Left colon (tissue), 2 donors: Measurements from ENCODE around the gene MYMK. TPM values are rescaled to one million over a fixed set of nuclear protein-coding genes. Genes with fewer than 3 reads are reported as not detected.

Experiments
- total RNA-seq, 2 donors: library from RNA; stranded (reverse); fragmentation: NEBNext Ultra II Directional; extraction: Animal tissue kit (Norgen Biotek cat#: 25700); gene quantifications; one replicate each; pipeline ENCODE4 v1.2.1, GENCODE V29; 2021
- donor health status: DM: no; HTN: no; CAD: no.
- donor health status: DM: yes; HTN: yes; CAD: no.

Gene MYMK
- total RNA-seq, 2 donors from 2014 or later = not detected

Other genes with a start within 250 kb of the MYMK start
- 10 to 100 TPM; 77.6 to 95.1 TPM for gene ABO, start 249.8 kb downstream of the MYMK start, total RNA-seq
- gene SURF6, start 188.8 kb downstream of the MYMK start, total RNA-seq = 10 to 100 TPM; 24.1 to 27.8 TPM
- 10 to 100 TPM; 18.8 to 20.3 TPM for gene MED22, start 176.8 kb downstream of the MYMK start, total RNA-seq
- 1,000 to 10,000 TPM; 1,331 to 1,405 TPM for gene RPL7A, start 176.7 kb downstream of the MYMK start, total RNA-seq
- 10 to 100 TPM; 42.0 to 48.2 TPM for gene SURF1, start 168.5 kb downstream of the MYMK start, total RNA-seq
- gene SURF2, start 168.4 kb downstream of the MYMK start, total RNA-seq = 10 to 100 TPM in 1 of 2 donors, 1 to 10 TPM in 1; 9.5 to 10.9 TPM
- gene SURF4, start 148.9 kb downstream of the MYMK start, total RNA-seq = 100 to 1,000 TPM; 150 to 169 TPM
- under 1 TPM; 0.36 to 0.95 TPM for gene STKLD1, start 148.6 kb downstream of the MYMK start, total RNA-seq
- gene REXO4, start 106.9 kb downstream of the MYMK start, total RNA-seq = 10 to 100 TPM; 18.4 to 22.5 TPM
- 1 to 10 TPM; 3.0 to 4.4 TPM for gene ADAMTS13, start 102.6 kb downstream of the MYMK start, total RNA-seq
- gene CACFD1, start 65.0 kb downstream of the MYMK start, total RNA-seq = 10 to 100 TPM; 66.1 to 75.4 TPM
- 1 to 10 TPM; 1.6 to 2.9 TPM for gene SLC2A6, start 45.9 kb downstream of the MYMK start, total RNA-seq
- 1 to 10 TPM; 1.2 to 1.3 TPM for gene ADAMTSL2, start 9.7 kb upstream of the MYMK start, total RNA-seq
- 1 to 10 TPM in 1 of 2 donors, under 1 TPM in 1; 0.27 to 1.2 TPM for gene FAM163B, start 84.4 kb upstream of the MYMK start, total RNA-seq
- gene DBH, start 111.4 kb upstream of the MYMK start, total RNA-seq = not detected
- under 1 TPM; 0.40 to 0.92 TPM for gene SARDH, start 213.4 kb upstream of the MYMK start, total RNA-seq